ENCODE measurements around the gene MLLT1. TPM values are rescaled to one million over a fixed set of nuclear protein-coding genes. Genes with fewer than 3 reads are reported as not detected.
A peak's percentile ranks its signal among the peaks of the same experiment; 100 is the strongest.

Gene MLLT1
- total RNA-seq, 1 donor: 12.5 TPM

DNA sequence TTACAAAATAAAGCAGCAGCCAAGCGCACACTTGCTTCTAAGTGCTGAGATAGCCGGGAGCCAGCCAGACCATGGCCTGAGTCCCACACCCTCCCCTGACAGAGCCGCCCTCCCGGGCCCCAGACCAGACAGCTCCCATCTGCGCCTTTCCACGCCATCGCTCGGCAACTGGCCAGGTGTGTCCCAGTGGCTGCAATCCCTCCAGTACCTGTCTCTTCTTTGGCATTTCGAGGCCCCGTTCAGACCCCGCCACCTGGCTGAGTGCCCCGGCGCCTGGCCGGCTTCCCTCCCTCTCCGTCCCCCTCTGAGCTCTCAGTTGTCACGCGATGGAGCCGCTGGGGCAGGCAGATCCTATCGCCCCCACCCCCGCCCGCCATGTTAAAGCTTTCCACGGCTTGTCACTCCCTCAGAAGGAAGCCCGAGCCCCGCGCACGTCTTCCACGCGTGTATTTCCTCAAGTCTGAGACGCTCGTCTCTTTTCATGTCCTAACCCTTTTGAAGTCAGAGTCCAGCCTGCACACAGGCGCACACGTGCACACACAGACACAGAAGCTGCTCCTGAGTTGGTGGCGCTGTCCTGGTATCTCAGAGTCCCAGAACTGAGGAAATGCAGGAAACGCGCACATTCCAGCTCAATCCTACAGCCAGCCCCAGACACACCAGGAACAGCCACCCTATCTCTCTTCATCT, 7.9 kb downstream of the MLLT1 start:
- peak; percentile 29 for TF ChIP-seq CTCF (IDR thresholded peaks at IDR 0.05; ENCODE audit: insufficient read depth, low read depth, low read length)
- peak; percentile 86 for DNase-seq (ENCODE audit: low read depth)
- H3K4me3 ChIP-seq (ENCODE audit: low read depth, low read length): peak overlapping the region; percentile 35

DNA sequence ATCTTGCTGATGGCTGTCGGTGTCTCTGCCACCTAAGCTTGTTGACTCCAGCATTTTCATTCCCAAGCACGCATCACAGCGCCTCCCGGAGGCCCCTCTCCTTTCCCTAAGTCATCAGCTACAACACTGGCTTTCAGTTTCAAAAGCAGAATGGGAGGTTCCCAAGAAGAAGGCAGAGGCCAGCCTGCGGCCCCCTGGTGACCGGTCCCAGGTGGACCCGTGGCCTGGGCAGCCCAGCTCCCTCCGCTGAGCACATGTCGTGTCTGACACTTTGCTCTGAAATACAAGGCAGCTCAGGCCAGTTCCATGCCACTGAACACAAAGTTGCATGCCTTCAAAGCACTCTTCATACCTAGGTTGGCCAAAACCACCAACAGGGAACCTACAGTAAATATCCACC, 8.5 kb downstream of the MLLT1 start:
- peak; percentile 74 for DNase-seq (ENCODE audit: low read depth)
- H3K4me3 ChIP-seq (ENCODE audit: low read depth, low read length): peak overlapping the region; percentile 35

DNA sequence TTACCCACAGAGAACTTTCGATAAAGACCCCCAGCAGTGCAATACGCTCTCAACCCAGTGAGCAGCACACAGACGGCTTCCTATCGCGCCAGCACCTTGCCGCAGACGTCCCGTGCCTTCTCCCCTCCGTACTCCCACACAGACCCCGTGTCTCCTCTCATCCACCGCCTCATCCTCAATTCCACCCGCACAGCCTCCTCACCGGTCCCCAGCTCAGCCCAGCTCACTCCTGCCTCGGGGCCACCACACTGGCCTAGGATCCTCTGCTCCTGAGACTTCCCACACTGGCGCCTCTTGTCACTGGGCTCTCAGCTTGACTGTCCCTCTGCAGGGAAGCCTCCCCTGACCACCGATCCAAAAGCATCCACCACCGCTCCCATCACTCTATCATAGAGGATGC, 9.0 kb downstream of the MLLT1 start:
- no peak for DNase-seq (ENCODE audit: low read depth)
- TF ChIP-seq CTCF (IDR thresholded peaks at IDR 0.05; ENCODE audit: insufficient read depth, low read depth, low read length): no peak
- H3K4me3 ChIP-seq (ENCODE audit: low read depth, low read length): peak overlapping the region; percentile 35

More for the DNA sequence above, 8.5 kb downstream of the MLLT1 start:
- TF ChIP-seq CTCF (IDR thresholded peaks at IDR 0.05; ENCODE audit: insufficient read depth, low read depth, low read length): peak; percentile 46

DNA sequence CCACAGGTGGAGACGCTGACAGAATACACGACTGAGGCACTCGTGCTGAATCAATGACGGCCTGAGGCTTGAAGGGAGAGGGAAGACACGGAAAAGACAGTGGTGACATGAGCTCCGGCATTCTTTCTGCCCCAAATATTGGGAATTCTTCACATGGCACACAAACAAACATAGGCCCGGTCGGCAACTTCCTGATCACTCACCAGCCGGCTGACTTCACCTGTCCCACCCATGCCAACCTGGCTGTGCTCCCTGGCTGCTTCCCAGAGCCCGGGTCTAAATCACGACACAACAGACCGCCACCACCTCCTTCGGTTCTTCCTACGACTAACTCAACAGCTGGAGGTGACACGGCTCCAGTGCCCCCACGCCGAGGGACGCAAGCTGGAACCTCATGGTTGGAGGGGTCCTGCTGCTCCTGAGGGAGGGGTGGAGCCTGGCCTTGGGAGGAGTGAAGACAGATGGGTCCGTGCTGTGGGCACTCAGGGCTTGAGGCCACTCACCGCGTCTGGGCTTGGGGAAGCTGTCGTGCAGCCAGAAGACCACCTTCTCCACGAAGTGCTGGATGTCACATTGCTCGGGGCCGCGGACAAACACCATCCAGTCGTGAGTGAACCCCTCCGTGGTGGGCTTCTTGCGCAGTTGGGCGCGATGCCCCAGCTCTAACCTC, 9.6 kb downstream of the MLLT1 start:
- DNase-seq (ENCODE audit: low read depth): no peak
- no peak for TF ChIP-seq CTCF (IDR thresholded peaks at IDR 0.05; ENCODE audit: insufficient read depth, low read depth, low read length)
- H3K4me3 ChIP-seq (ENCODE audit: low read depth, low read length): no peak overlapping the region

GRCh38 chr19:6269101-6269886, 10.5 kb downstream of the MLLT1 start:
- DNase-seq (ENCODE audit: low read depth): no peak
- TF ChIP-seq CTCF (IDR thresholded peaks at IDR 0.05; ENCODE audit: insufficient read depth, low read depth, low read length): no peak

GRCh38 chr19:6268382-6268771, 11.4 kb downstream of the MLLT1 start:
- TF ChIP-seq CTCF (IDR thresholded peaks at IDR 0.05; ENCODE audit: insufficient read depth, low read depth, low read length): no peak
- DNase-seq (ENCODE audit: low read depth): no peak
- H3K4me3 ChIP-seq (ENCODE audit: low read depth, low read length): no peak overlapping the region

More at GRCh38 chr19:6269101-6269886, 10.5 kb downstream of the MLLT1 start:
- H3K4me3 ChIP-seq (ENCODE audit: low read depth, low read length): no peak overlapping the region
